OCI-LY3 (cell line): ENCODE data around the gene SLC26A4.

Experiments
- CTCF ChIP-seq: fragments of 200-600, 300-600 bp; sonication (generic); IDR thresholded peaks from 2 replicates; pipeline ENCODE4 v1.5.1; 2014; ENCODE audit warnings: antibody characterized with exemption, low read length, low read depth
- EZH2phosphoT487 ChIP-seq: fragments of 200-600 bp; shearing (Covaris generic); IDR thresholded peaks from 2 replicates; pipeline ENCODE4 v1.6.1; 2018; ENCODE audit warnings: antibody characterized with exemption, mixed run types, low read depth

GRCh38 chr7:107687656-107688055 is 27.0 kb downstream of the SLC26A4 start:
- no peak for TF ChIP-seq CTCF
- TF ChIP-seq EZH2phosphoT487, result no peak
